GM23248 (cell line): ENCODE data around the gene PPP1R16B.

Experiments
- EZH2 ChIP-seq: fragments of 200-600 bp; sonication (generic); IDR thresholded peaks from 2 replicates; pipeline ENCODE4 v1.6.1; 2018; ENCODE audit warnings: antibody characterized with exemption, mild to moderate bottlenecking; ENCODE audit not compliant: insufficient read depth, poor library complexity, severe bottlenecking
- EZH2phosphoT487 ChIP-seq: fragments of 200-600 bp; sonication (generic); IDR thresholded peaks from 2 replicates; pipeline ENCODE4 v1.6.1; 2018; ENCODE audit warnings: antibody characterized with exemption, moderate library complexity, mild to moderate bottlenecking, low read depth; ENCODE audit not compliant: insufficient read depth

DNA sequence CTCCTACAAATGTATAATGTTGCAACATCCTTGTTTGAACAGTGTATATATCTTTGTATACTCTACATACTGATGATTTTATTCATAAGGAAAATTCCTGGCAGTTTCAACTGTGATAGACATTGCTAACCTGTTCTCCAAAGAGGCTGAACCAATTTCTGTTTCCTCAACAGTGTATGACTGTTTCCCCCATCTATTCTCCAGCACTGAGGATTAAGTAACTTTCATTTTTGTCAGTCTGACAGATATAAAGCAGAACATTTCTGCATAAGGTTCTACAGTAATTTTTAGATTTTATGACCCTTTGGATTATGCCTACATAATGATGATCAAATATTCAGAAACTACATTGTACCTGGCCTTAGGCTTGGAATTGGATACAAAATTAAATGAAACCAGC, 9.9 kb downstream of the PPP1R16B start:
- no peak for TF ChIP-seq EZH2
- no peak for TF ChIP-seq EZH2phosphoT487
